Calu3 (cell line): ENCODE measurements around the gene CRYBG3. TPM values are rescaled to one million over a fixed set of nuclear protein-coding genes. Genes with fewer than 3 reads are reported as not detected.

Experiments
- BruUV-seq: library from RNA; stranded (reverse); fragments of 400-500 nt; replicated peaks from 2 replicates; lab custom pipeline; 2021; lab: Mats Ljungman, UMichigan
- CTCF ChIA-PET: fragments of 300-600 bp; sonication (Branson Sonifier 250); formaldehyde crosslinking; loops from one replicate; lab custom pipeline; 2022; ENCODE audit warnings: antibody characterized with exemption; lab: Charles Lee
- DNase-seq: peaks from one replicate; pipeline ENCODE4 v3.0.0; 2022
- H3K27ac Mint-ChIP-seq: one replicate; pipeline ENCODE4 v1.8.0; 2022; ENCODE audit warnings: mixed read lengths; ENCODE audit not compliant: unreplicated experiment
- H3K27me3 Mint-ChIP-seq: one replicate; pipeline ENCODE4 v1.8.0; 2022; ENCODE audit warnings: mixed read lengths; ENCODE audit not compliant: unreplicated experiment
- H3K36me3 Mint-ChIP-seq: one replicate; pipeline ENCODE4 v1.8.0; 2022; ENCODE audit warnings: mild to moderate bottlenecking, moderate library complexity, mixed read lengths; ENCODE audit not compliant: insufficient read depth, unreplicated experiment
- H3K4me1 Mint-ChIP-seq: one replicate; pipeline ENCODE4 v1.8.0; 2022; ENCODE audit warnings: mild to moderate bottlenecking, low read depth, mixed read lengths; ENCODE audit not compliant: unreplicated experiment
- H3K4me3 Mint-ChIP-seq: one replicate; pipeline ENCODE4 v1.8.0; 2022; ENCODE audit warnings: mild to moderate bottlenecking, low read depth, moderate library complexity, mixed read lengths; ENCODE audit not compliant: unreplicated experiment
- H3K9me3 Mint-ChIP-seq: one replicate; pipeline ENCODE4 v1.8.0; 2022; ENCODE audit warnings: low read depth, mixed read lengths; ENCODE audit not compliant: unreplicated experiment
- CTCF ChIP-seq: fragments of 200-600 bp; IDR thresholded peaks from one replicate; pipeline ENCODE4 v1.8.0; 2022; ENCODE audit warnings: antibody characterized with exemption; ENCODE audit not compliant: unreplicated experiment
- intact Hi-C: fragments of 100-400 bp; cut with micrococcal nuclease; formaldehyde crosslinking; loops from one replicate; pipeline ENCODE4 v1.10.0; 2022; ENCODE audit not compliant: unreplicated experiment
- total RNA-seq: library from RNA; stranded (reverse); gene quantifications from 2 replicates; pipeline ENCODE4 v1.2.3, GENCODE V29; 2022

CRYBG3 gene
- total RNA-seq, 1 experiment from 2014 or later = 10.3 TPM

GRCh38 chr3:97983933-97984491 is 162.2 kb downstream of the CRYBG3 start:
- CTCF ChIA-PET = interaction anchor here (0.6 kb wide), 1 partner anchor 19 kb away, joined by 7 read pairs; no protein-coding TSS in a partner anchor
- Mint-ChIP-seq H3K9me3 (peaks cover 3% of the 10 kb centered on the region), H3K4me3 (no peak overlapping the region), H3K27me3 (no peaks in the 10 kb centered on the region), H3K36me3 (no peaks in the 10 kb centered on the region), H3K4me1 (peaks cover 14% of the 10 kb centered on the region), H3K27ac (no peak overlapping the region)
- intact Hi-C loops = no loop called here
- DNase-seq = no peak
- TF ChIP-seq CTCF = no peak
- no TSS peak for BruUV-seq

GRCh38 chr3:97987306-97987705 is 165.5 kb downstream of the CRYBG3 start:
- Mint-ChIP-seq H3K36me3 (no peaks in the 10 kb centered on the region), H3K27ac (no peak overlapping the region), H3K4me3 (no peak overlapping the region), H3K27me3 (no peaks in the 10 kb centered on the region), H3K9me3 (peaks cover 3% of the 10 kb centered on the region), H3K4me1 (peaks cover 6% of the 10 kb centered on the region)
- TF ChIP-seq CTCF = no peak
- DNase-seq = no peak
- no TSS peak for BruUV-seq
- intact Hi-C loops = no loop called here
- CTCF ChIA-PET = no interaction called here

GRCh38 chr3:97988784-97989568 is 167.2 kb downstream of the CRYBG3 start:
- BruUV-seq = no TSS peak
- no peaks in the 10 kb centered on the region for H3K27me3 Mint-ChIP-seq

More at GRCh38 chr3:97988784-97989568, 167.2 kb downstream of the CRYBG3 start:
- Mint-ChIP-seq H3K4me1 (peaks cover 9% of the 10 kb centered on the region), H3K4me3 (no peak overlapping the region), H3K36me3 (no peaks in the 10 kb centered on the region), H3K27ac (no peak overlapping the region), H3K9me3 (peaks cover 3% of the 10 kb centered on the region)
- CTCF ChIA-PET = no interaction called here
- intact Hi-C loops = no loop called here
- DNase-seq = no peak
- no peak for TF ChIP-seq CTCF
